NK-92 (cell line): ENCODE data around the gene ADCK1.
"Not testable (repeated sequence)": the region's sequence is repeated elsewhere in the genome, so short reads cannot be mapped to it uniquely, and the experiment has no call there.

Source experiments
- DNase-seq: peaks from one replicate; lab custom pipeline; 2025; ENCODE audit not compliant: unreplicated experiment; lab: John Stamatoyannopoulos, UW

The ADCK1 gene

DNA sequence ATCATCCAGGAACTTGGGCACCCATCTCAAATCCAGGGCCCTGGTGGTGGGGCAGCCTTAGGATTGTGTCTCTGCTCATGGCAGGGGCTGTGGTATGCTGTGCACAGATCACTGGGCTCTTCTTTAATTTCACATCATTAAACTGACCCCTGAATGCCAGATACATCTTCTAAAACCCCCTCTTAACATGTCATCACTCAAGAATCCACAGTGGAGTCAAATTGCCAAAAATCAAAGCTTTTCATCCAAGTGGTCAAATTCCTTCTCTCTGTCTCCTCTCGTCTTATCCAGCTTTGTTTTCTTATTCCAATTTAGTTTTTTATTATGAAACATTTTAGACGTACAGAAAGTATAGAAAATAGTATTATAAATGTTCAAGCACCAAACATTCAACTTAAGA, 97.5 kb downstream of the ADCK1 start:
- DNase-seq: no peak

DNA sequence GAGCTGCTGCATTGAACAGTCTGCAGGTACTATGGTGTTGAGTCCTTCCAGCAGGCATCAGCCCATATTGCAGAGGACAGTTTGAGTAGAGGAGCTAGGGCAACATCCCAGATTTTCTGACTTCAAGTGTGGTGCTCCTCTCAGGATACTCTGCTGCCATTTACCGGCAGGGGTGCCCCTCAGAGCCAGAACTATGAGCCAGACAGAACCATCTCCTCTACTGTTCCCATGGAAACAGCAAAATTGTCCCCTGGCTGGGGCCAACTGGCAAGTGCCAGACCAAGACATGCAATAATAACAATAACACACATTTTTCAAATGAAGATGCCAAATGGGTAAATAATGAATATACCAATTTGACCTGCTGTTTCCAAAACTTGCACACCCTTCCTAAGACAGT, 102.9 kb downstream of the ADCK1 start:
- no peak for DNase-seq

DNA sequence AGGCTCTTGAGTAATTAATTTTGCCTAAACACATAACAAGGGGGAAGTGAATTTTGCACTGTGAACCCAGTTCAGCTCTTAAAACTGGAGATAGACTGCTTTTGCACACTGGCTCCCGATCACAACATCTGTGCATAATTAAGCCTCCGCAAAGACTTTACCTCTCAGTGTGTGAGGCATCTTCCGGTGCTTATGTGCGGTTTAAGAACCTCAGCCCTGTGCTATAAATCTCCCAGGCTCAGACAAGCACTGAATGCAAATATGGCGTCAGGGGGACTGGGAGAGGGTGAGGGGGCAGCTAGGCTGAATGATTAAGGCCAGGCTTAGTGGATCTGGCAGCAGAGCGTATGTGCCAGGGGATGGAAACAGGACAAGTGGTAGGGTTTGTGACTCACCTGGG, 103.3 kb downstream of the ADCK1 start:
- DNase-seq: no peak

DNA sequence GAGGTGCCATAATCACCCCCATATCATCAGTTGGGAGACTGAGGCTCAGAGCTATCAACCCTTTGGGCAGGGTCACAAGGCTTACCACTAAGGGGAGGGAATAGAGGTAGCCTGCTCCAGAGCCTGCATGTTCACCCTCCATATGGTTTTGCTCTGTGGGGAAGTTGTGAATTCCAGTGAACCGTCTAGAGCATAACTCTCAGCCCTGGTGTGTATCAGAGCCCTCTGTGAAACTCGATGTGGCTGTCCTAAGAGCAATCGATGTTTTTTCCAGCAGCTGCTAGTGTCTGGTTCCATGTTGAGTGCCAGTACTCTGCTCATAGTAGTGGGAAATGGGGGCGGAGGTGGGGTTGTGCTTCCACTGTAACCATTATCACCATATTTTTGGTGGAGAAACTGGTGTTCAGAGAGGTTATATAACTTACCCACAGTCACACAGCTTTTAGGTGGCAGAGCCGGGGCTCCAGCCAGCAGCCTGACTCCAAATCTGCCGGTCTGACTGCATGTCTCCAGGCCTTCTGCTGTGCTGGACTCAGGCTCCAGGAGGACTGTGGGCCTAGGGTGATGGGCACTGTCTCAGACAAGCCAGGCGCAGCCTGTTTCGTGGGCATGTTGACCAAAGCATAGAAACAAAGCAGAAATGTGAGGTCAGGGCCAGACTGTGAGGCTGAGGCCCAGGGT, 104.2 kb downstream of the ADCK1 start:
- no peak for DNase-seq

DNA sequence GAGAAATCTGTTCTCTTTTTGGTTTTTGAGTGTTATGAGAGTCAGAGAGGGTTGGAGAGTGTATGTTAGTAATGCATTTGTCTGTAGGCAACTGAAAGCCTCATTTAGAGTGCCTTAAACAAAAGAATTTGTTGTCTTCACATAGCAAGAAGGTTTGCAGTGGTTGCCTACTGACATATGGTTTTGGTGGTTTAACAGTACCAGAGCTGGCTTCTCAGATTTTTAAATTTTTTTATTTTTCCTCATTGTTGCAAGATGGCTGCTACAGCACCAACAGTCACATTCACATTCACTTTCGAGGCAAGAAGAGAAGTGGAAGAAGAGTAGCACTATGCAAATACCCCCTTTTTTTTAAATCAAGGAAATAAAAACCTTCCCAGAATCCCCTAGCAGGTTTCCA, 106.5 kb downstream of the ADCK1 start:
- DNase-seq: no peak

DNA sequence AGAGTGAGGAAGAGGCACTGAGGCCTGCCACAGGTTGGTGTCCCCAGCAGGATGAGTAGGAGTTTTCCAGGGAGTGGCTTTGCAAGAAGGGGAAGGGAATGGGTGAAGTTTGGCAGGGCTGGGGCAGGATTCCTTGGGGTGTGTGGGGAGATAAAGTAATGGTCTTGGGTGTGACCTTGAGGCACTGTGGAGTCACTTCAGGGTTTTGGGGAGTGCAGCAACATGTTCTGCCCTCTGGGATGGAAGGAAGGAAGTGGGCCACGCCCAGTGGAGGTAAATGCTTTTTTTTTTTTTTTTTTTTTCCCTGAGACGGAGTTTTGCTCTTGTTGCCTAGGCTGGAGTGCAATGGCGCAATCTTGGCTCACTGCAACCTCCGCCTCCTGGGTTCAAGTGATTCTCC, 108.9 kb downstream of the ADCK1 start:
- DNase-seq: no peak

DNA sequence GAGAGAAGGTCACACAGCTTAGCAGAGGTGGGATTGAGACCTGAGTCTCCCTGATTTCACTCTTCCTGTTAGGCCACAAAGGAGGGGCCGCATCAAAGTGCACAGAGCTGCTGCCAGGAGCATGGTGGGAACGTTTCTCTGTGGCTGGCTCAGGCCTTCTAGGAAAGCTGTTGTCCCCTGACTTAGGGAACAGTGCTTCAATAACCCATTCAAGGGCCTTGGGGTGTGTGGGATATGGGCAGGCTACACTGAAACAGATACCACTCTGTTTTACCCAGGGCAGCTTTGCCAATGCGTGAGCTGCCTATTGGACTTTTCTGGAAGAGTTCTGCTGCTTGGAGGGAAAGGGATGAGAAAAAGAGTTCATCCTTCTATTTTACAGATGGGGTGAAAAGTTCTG, 110.0 kb downstream of the ADCK1 start:
- no peak for DNase-seq

DNA sequence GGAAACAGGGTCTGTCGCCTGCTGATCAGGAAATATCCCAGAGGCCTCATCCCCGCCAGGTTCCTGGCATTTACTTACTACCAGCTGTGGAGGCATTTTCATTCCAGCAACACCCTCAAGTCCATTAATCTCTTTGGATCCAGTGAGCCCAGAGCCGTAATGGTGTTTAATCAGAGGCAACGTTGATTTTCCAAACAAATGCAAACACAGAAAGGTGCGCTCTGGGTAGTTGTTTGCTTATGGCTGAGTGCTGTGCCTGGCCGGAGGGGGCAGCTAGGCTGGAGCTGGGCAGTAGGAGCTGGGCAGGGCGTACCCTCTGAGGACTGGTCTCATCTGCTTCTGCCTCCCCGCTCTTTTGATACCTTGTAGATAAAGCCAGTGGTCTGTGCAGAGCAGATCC, 110.6 kb downstream of the ADCK1 start:
- no peak for DNase-seq

DNA sequence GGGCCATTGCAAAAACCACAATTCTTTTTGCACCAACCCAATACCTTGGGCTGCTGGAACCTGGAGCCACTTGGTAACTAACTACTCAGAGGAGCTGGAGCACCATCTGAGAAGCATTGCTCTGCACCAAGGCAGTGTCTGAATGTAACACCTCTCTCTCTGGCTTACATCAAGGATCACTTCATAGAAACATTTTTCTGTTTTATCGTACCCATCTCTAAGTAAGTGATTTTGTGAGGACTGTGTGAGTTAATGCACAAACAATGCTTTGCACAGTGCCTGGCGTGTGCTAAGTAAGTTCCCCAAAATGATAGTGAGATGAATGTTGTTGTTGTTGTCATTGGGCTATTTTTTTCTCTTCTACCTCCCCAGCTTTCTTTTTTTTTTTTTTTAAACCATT, 111.4 kb downstream of the ADCK1 start:
- DNase-seq: no peak

DNA sequence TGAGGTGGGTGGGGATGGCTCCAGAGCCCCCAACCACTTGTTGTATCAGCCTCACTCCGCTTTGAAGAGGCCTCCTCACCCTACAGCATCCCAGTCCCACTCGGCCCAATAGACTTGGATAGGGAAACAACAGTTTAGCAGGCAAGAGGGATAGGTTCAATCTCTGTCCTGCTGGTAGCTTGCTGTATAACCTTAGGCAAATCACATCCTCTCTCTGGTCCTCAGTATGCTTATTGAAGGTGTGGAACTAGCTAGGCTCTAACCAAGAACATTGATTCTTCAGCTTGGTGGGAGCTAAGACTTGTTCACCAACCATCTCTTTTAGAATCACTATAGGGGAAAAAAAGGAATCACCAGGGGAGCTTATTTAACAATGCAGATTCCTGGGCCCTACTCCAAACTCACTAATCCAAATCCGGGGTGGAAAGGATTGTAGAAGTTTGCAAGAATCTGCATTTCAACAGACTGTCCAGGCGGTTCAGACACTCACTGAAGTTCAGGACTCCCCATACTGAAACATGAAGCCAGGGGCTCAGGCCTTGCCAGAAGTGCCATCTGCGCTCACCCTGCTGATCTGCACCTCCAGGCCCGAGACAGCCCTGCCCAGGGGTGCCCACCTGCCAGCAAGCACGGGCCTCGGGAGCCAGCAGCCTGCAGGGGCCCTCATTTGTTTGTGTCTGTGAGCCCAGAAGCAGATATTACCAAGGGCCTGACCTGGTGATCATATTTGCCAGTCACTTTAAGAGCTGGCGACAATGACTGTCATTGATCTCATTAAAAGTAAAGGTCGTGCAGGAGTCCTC, 113.0 kb downstream of the ADCK1 start:
- DNase-seq: no peak

DNA sequence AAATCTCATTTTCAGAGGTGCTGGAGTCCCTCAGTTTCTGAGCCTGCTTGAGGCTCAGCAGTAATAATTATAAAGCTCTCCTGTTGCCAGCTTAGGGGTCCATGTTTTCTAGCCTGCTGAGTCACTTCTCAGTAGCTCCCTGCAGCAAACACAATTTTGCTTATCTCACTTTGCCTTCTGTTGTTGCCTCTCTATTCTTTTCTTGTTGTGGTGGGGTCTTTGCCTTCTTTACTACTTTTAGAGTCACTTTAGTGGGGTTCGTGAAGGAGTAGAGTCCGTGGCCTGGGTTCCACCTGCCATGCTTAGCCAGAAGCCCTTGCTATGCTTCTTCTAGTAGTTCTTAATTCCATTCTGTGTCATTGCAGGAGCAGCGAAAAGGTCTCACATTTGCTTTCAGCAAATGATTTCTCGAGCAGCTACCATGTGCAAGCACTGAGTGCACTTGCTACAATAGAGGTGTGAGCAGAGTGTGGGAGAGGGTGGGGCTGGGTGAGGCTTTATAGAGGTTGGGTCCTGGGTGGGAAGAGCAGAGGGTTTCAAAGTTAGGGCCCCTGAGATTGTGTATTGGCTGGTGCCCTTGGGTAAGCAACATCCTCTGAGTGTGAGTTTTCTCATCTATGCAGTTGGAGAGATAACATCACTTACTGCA, 114.3 kb downstream of the ADCK1 start:
- DNase-seq: no peak

DNA sequence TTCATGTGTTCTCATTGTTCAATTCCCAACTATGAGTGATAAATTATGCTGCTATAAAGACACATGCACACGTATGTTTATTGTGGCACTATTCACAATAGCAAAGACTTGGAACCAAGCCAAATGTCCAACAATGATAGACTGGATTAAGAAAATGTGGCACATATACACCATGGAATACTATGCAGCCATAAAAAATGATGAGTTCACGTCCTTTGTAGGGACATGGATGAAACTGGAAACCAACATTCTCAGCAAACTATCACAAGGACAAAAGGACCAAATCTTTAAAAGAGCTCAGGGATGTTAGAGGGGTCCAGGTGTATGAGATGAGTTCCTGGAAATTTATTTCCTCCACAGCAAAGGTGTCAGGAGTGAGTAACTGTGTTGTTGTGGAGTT, 115.5 kb downstream of the ADCK1 start:
- DNase-seq: not testable (repeated sequence)

DNA sequence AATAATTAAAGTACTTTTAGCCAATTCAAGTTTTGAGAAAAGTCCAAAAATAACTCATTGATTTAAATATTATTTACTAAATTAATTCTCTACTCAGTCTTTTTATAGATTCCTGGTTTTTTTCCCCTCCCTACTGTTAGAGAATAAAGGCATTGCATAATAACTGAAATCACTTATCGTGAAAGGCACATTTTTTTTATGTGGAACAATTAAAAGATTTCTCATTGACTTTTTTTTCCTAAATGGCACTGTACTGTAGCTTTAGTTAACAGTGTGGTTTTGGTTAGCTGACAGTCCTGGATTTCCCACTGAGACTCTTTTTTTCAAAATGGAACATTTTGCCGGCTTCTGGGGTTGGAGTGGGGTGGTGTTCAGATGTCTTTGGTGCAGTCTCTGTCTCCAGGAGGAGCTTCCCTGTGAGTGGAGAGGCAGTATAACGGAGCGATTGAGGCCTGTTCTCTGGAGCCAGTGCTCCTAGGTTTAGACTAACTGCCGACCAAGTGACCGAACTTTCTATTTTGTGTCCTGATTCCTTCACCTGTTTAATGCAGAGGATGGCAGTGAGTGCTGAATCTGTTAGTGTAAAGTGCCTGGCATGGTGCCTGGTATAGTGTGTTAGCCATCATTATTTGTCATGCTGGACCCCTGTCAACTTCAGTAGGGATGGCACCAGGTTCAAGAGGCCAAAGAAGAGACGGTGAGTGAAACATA, 117.7 kb downstream of the ADCK1 start:
- no peak for DNase-seq

DNA sequence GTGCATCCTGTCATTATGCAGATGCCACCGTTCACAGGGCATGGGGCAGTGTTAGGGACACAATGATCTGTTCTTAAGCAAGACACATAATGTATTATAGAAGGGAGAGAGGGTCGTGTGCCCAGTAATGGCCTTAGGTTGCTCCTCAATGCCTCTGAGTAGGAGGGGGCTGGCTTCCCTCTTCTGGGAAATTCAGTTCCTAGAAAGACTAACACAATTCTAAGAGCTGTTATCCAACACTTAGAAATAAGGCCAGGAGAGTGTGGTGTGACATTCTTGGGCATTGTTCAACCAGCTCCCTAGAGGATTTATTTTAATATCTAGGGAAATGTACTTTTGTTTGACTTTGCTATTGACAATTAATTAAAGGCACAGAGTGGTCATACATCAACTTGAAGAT, 118.5 kb downstream of the ADCK1 start:
- DNase-seq: no peak

DNA sequence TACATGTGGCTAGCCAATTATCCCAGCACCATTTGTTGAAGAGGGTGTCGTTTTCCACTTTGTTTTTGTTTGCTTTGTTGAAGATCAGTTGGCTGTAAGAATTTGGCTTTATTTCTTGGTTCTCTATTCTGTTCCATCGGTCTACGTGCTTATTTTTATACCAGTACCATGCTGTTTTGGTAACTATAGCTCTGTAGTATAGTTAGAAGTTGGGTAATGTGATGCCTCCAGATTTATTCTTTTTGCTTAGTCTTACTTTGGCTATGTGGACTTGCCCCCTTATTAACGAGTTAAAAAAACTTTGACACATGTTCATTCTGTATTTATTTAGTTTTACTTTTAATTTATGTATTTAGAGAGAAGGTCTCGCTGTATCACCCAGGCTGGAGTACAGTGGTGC, 120.4 kb downstream of the ADCK1 start:
- no peak for DNase-seq

DNA sequence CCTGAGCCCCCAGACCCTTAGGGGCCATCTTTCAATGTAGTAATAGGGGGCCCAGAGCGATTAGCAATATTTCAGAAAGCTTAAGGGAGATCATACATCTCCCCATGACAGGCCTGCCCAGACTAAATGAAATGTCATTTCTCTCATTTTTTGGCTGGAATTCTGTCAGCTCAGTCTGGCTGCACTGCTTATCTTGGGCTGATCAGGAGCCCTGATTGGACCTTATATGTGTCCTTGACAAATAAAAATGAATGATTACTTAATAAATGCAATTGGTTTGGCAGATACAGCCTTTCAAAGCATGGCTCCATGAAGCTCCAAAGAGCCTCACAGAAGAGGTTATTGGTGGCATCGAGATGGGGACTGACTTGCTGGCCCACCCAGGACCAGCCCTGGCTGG, 121.9 kb downstream of the ADCK1 start:
- DNase-seq: no peak

DNA sequence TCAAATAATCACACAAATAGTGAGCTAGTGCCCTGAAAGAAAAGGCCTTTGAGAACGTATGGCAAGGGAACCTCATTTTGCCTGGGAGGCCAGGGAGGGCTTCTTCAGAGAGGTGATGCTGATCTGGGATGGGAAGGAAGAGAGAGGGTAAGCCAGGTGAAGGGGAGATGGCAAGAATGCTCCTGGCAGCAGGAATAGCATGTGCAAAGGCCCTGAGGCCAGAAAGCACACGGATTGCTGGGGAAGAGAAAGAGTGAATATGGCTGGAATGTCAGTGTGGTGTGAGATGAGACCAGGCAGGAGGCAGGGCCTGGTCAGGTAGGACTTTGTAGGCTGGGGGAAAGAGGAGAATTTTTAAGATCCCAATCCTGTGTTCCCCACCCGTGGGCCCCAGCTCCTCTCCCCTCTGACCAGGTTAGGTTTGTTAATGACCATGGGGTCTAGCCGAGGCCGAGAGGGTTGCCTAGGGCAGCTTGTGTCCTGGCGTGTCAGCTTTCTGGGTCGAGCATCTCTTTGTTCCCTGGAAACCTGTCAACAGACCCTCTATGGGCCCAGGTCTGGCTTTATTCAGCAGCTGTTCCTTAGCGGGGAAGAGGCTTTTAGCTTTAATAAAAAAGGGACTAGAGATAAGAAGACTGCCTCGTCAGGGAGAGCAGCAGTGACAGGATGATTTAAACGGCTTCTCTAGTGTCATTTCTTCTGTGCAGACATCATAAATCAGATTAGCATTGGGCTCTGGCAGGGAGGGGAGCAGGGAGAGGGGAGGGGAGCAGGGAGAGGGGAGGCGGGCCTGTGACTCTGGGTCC, 123.4 kb downstream of the ADCK1 start:
- no peak for DNase-seq

DNA sequence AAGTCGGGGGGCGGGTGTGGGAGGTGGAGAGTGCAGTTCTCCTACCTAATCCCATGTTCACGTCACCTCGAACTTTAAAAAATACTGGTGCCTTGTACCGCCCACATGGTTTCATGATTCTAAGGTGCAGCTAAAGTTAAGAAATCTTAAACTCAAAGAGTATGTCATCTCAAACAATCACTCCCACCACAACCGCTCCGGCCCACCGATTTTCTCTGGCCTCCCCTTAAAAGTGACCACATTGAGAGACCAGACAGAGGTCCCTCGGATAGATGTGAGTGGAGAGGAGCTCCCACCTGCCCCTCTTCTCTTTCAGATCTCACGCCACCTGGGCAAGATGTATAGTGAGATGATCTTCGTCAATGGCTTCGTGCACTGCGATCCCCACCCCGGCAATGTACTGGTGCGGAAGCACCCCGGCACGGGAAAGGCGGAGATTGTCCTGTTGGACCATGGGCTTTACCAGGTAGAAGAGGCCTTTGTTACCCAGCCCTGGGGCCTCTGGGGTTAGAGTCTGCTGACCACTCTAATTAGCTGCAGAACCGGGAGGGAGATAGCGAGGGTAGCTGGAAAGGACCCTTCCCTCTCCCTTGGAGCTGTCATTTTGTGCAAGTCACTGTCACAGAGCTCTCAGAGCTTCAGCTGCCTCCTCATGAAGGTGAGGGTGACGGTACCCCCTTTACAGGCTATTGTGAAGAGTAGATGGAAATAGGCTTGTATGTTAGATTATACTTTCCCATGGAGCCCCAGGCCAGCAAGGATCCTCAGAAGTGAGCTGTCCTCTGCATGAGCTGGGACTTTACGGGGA, 124.4 kb downstream of the ADCK1 start:
- DNase-seq: no peak

DNA sequence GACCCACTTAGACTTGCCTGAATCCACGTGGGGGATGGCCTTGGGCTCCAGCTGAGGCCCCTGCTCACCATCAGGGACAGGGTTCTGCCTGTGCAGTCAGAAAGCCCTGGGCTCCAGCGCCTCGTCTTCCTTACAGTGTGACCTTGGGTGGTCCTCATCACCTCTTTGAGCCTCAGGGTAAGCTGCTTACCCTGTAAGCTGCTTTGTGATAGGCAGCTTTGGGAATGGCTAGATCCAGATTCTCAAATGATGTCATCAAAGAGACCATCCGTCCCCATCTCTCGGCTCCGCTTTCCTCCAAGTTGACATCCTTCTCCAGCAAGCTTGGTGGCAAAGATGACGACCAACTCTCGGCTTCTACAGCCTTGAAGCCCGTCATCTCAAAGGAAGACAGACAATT, 127.0 kb downstream of the ADCK1 start:
- DNase-seq: no peak

DNA sequence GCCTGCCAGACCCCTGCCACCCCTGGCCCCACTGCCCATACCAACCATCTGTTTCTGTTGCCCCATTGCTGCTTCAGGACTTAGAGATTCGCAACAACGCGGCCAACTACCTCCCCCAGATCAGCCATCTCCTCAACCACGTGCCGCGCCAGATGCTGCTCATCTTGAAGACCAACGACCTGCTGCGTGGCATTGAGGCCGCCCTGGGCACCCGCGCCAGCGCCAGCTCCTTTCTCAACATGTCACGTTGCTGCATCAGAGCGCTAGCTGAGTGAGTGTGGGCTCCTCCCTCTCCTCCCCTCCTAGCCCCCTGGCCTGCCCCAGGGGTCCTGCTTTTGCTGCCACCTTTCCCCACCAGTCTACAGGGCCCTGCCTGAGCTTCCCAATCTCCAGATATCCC, 131.5 kb downstream of the ADCK1 start:
- no peak for DNase-seq
